ENCODE data around the gene BBS2.

The BBS2 gene

DNA sequence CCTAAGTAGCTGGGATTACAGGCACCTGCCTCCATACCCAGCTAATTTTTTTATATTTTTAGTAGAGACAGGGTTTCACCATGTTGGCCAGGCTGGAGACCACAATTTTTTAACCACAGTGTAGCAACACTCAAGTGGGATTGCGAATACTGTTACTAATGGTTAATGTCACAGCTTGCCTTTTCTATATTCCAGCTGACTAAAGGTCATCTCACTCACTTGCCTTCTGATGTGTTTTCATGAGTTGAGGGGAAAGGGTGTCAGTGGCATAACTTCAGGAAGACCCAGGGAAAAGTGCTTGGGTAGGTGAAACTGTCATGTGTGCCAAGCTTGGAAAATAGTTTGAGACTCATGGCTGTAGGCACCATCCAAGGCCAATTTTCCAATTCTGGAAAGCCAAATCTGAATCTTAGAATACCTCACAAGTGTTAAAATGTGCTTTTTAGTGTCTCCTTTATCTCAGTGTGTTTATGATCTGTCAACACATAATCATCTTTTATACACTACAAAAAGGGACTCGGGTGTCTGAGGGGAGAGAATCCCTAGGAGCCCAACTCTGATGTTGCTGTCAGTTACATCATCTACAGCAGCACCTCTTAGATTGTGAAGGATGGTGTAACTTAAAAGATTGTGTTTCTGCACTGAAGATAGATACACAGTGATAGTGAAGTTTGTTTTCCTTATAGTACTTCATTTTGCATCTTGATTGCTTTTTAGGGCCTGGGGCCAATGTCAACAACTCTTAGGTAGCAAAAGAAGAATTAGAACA, 41.4 kb downstream of the BBS2 start:
- in situ Hi-C loops (cut with HindIII; ENCODE audit: low sequenced_read_pairs) = no loop called here

DNA sequence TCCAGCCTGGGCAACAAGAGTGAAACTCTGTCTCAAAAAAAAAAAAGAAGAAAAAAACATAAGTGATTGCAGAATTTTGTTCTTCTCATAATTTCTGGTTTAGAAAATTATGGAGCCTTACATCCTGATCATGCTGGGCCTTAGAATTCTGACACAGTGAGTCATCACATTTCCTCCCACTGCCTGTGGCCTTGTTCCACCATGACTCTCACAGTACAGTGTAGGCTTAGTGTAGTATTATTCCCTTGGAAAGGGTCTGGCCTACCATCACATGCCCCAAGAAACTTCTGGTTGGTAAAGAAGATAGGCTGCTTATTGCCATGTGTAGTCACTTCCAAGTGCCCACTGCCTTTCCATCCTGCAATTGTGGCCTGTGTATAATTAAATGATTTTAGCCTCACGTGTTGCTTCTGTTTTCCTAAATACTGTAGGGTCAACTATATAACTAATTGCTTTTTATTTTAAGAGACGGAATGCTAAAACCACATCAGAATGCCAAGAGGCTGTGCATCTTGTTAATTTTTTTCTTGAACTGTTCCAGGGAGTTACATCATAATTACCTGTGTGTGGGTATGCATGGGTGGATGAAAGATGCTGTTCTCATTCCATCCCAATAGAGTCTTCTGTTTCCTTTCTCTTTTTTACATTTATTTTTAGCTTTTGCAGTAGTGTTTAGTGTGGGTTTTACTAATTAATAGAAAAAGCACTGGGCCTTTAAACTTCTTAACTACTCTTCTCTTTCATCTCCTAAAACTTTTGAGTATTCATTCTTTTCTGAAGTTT, 42.5 kb downstream of the BBS2 start:
- in situ Hi-C loops (cut with HindIII; ENCODE audit: low sequenced_read_pairs) = no loop called here

GRCh38 chr16:56475201-56475600, 44.6 kb downstream of the BBS2 start:
- in situ Hi-C loops (cut with HindIII; ENCODE audit: low sequenced_read_pairs) = no loop called here

DNA sequence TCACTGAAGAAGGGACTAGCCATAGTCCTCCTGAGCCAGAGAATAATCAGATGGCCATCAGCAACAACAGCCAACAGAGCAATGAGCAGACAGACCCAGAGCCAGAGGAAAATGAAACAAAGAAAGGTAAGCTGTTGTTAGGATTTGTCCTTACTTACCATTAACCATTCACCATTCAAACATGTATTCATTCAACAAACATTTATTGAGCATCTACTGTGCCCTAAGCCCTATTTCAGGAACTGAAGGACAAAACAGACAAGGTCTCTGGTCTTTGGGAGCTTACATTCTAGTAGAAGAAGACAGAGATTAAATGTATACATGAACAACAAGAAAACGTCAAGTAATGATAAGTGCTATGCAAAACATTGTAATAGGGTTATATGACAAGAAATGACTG, 49.2 kb downstream of the BBS2 start:
- in situ Hi-C loops (cut with HindIII; ENCODE audit: low sequenced_read_pairs) = no loop called here

DNA sequence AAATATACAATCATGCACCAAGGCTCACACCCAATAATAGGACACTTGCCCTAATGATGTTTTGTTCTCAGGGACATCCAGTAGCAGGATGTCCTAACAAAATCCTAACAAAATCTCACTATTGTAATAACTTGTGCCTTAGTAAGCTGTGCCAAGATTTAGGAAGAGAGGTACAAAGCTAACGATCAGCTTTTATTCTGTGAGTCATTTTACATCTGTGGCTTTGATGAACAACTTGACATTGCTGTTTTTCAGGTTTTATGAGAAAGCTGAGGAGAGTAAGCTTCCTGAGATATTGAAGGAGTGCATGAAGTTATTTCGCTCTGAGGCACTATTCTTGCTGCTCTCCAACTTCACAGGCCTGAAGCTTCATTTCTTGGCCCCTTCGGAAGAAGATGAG, 49.6 kb downstream of the BBS2 start:
- in situ Hi-C loops (cut with HindIII; ENCODE audit: low sequenced_read_pairs) = no loop called here

- in situ Hi-C loops (cut with HindIII; ENCODE audit: low sequenced_read_pairs) = no loop called here
Observed at GRCh38 chr16:56469748-56470147, 50.1 kb downstream of the BBS2 start.

DNA sequence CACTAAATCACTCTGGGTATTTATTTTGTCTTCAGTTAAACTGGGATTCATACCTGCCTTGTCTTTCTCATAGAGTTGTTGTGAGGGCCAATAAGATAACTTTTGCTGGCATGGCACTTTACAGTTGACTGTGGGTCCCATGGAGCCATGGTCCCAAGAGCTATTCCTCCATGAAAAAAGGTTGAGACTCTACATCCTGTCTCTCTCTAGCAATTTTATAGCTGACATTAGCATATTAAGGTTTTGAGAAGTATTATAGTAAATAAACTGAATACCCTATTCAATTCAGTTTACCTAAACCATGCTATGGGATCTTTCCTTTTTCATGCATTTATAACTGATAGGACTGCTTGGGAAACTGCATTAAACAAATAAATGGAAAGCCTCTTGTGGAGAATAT, 51.0 kb downstream of the BBS2 start:
- in situ Hi-C loops (cut with HindIII; ENCODE audit: low sequenced_read_pairs) = no loop called here

DNA sequence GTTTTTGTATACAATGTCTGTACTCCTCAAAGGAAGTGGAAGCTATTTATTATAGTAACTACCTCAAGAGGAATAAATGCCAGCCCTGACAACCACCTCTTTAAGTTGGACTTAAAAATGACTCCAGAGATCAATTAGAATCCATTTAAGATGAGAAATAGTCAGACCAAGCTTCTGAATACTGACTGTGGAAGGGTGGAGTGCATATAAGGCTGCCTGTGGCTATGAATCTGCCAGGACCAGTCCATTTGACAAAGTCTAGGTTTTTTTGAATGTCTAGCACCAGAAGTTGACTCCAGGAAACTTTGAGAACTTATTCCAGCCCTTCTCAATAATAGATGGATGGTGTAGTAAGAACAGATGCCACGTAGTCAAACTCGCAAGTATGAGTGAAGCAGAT, 53.5 kb downstream of the BBS2 start:
- in situ Hi-C loops (cut with HindIII; ENCODE audit: low sequenced_read_pairs) = no loop called here

GRCh38 chr16:56463153-56463552, 56.7 kb downstream of the BBS2 start:
- in situ Hi-C loops (cut with HindIII; ENCODE audit: low sequenced_read_pairs) = loop anchor here (5.0 kb wide), 1 partner anchor 64 kb away; no protein-coding TSS in a partner anchor

GRCh38 chr16:56462064-56462796, 57.6 kb downstream of the BBS2 start:
- in situ Hi-C loops (cut with HindIII; ENCODE audit: low sequenced_read_pairs) = loop anchor here (5.0 kb wide), 1 partner anchor 65 kb away; no protein-coding TSS in a partner anchor

- in situ Hi-C loops (cut with HindIII; ENCODE audit: low sequenced_read_pairs) = loop anchor here (5.0 kb wide), 1 partner anchor 67 kb away; no protein-coding TSS in a partner anchor
Observed at GRCh38 chr16:56460101-56460500, 59.7 kb downstream of the BBS2 start.

- in situ Hi-C loops (cut with HindIII; ENCODE audit: low sequenced_read_pairs) = no loop called here
Observed at GRCh38 chr16:56457927-56458470, 61.8 kb downstream of the BBS2 start.

- in situ Hi-C loops (cut with HindIII; ENCODE audit: low sequenced_read_pairs) = no loop called here
Observed at GRCh38 chr16:56451753-56452689, 67.8 kb downstream of the BBS2 start.

DNA sequence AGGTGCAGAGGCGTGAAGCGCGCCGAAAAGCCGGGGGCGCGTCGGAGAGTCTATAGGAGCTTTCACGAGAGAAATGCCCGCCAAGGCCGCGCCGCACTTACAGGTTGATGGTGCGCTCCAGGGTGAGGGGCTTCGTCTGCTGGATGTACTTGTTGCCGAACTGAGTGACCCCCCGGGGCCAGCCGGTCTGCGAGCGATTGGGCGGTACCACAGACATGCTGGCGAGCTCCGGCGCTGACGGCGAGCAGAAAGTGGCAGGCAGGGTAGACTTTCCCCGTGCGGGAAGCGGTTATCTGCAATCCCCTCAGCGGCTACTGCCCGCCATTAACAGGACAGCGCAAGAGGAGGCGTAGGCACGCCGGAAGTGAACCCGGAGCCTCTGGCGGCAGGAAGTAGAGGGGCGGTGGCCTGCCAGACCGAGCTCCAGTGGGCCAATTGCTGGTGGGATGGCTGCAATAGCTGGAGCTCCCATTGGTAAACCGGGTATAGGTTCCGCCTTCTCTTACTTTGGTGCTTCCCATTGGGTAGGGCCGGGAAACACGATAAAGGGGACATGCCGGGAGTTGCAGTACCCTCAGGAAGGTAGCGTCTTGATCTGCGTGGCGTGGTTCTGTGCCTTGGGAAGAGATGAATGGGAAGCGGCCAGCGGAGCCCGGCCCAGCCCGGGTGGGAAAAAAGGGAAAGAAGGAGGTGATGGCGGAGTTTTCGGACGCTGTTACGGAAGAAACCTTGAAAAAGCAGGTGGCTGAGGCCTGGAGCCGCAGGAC, 68.7 kb downstream of the BBS2 start, which contains the start of the genes NUDT21 and OGFOD1:
NUDT21 (minus strand) TSS at position 347 of the 767 bp plus-strand sequence; CDS start at position 217, 130 bp downstream.
OGFOD1 (plus strand) TSS at position 569 of the 767 bp plus-strand sequence; CDS start at position 628, 59 bp downstream.
- in situ Hi-C loops (cut with HindIII; ENCODE audit: low sequenced_read_pairs) = no loop called here

DNA sequence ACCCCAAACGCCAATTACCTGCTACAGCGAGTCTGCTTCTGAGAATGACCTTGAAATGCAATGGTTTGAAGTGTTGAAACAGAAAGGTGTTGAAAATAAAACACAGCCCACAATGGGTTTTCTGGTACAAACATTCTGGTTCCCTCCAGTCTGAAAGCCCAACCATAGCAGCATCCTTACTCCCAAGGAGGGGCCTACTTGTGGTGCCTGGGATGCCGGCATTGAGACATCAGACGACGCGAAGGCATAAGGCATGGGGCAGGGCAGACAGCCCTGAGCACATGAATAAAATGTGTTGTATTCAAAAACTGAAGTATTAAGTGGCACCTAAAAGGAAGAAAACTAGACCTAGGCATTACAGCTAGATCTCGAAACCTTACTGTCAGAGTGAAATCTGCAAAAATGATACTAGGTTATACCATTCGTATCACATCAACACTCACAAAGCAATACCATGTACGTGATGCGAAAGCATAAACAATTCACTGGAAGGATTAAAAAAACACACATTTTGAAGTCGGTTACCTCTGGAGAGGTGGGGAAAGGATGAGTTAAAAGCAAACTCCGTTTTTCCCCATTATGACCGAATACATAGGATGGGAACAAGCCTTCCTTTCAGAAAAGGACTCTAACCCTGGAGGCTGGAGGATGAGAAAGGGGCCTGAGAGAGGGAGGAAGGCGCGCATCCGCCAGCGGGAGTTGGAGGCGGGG, 69.4 kb downstream of the BBS2 start:
- in situ Hi-C loops (cut with HindIII; ENCODE audit: low sequenced_read_pairs) = no loop called here

- in situ Hi-C loops (cut with HindIII; ENCODE audit: low sequenced_read_pairs) = no loop called here
Observed at GRCh38 chr16:56448005-56448404, 71.8 kb downstream of the BBS2 start.

DNA sequence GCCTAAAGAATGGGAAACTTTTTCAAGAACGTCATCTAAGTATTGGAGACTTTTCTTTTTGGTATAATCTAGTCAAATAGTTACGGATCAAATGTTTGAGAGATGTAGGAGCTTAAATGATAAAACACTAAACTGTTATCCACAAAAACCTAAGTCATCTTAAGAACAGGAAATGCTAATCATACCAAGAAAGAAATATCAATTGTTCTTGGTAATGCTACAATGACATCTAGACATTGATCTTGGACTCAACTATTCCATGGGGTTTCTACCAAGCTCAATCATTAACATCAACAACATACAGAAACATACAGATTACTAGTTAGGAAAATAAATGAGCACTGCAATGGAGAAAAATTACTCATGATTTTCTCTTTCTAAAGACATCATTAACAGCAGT, 72.5 kb downstream of the BBS2 start:
- in situ Hi-C loops (cut with HindIII; ENCODE audit: low sequenced_read_pairs) = no loop called here

- in situ Hi-C loops (cut with HindIII; ENCODE audit: low sequenced_read_pairs) = no loop called here
Observed at GRCh38 chr16:56438038-56438437, 81.8 kb downstream of the BBS2 start.
